SKM-1 treated with dmso at 0.1 percent for 144 hours (cell line): Measurements from ENCODE around the gene ALPI.

Experiments
- DNase-seq: peaks from one replicate; lab custom pipeline; 2025; ENCODE audit not compliant: unreplicated experiment; lab: John Stamatoyannopoulos, UW

ALPI gene

DNA sequence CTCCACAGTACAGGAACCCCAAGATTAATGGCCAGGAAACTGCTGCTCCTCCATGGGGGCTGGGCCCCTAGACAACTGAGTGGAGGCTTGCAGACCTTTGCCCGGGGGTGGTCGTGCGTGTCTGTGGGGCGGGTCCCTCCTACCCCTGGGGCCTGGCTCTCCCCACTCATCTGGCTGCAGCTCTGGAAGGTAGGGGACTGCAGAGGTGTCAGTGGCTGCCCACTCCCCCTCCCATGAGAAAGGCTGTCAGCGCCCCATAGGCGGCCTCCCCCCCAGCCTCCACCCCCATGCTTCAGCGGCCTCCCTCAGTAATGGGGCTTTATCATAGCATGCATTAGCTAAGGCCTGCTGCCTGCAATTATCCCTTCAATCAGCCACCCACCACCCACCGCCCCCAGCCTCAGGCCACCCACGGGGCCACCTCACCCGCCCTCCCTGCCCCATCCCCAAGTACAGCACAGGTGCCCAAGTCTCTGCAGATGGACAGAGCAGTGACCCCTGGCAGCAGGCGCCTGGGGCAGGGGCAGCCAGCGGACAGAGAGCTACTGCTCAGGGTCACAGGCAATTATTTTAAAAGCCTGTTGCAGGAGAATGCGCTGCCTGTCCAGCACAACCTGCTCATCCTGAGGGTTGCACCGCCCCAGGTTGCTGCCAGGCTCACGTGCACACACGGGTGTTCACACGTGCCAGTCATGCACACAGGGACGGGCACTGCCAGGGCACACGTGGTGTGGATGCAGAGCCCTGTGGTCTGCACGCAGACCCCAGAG, 40.7 kb downstream of the ALPI start:
- no peak for DNase-seq

DNA sequence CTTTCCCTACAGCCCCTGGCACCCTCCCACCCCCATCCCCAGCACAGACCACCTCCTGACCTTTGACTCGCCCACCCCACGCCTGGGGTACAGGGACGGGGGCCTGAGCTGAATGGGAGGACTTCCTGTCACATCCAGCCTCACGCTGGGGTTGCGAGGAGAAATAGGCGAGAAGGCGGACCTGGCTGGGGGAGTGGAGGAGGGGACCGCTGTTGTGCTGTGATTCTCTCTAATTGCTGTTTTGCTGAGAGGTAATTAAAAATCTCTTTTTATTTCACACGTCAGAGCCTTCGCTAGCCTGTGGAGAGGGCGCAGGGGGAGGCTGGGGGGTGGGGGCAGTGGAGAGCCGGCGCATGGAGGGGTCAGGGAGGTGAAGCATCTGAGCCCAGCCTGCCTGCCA, 41.4 kb downstream of the ALPI start:
- DNase-seq, result no peak

DNA sequence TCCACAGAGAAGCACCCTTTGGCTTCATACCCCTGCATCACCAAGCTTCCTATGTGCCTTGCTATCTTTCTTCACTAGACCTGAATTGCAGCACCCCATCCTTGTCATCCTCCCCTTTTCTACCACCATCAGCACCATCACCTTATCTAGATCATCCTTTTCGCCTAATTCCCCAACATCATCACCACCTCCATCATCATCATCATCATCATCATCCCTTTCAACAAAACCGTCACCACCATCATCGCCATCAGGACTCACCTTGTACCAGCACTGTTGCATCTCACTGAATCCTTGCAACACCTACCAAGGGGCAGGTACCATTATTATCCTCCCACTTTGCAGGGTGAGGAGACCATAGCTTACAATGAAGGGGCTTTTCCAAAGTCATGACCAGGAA, 42.5 kb downstream of the ALPI start:
- DNase-seq, result no peak

DNA sequence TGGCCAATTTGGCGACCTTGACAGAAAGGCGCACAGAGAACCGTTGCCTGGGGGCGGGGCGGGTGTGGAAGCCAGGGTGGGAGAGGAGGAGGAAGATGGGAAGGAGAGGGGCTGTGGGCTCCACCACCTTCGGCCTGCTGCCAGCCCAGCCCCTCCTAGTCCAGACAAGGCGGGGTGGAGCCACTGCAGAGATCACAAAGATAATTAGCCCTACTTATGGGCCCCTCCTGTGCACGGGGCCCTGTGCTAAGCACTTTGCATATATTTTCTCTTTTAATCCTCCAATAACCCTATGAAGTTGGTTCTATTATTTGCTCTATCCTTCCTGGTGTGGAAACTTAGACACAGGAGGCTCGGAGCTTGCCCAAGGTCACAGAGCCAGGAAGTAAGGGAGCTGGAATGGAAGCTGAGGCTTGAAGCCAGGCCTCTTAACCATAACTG, 45.4 kb downstream of the ALPI start:
- DNase-seq, result no peak

DNA sequence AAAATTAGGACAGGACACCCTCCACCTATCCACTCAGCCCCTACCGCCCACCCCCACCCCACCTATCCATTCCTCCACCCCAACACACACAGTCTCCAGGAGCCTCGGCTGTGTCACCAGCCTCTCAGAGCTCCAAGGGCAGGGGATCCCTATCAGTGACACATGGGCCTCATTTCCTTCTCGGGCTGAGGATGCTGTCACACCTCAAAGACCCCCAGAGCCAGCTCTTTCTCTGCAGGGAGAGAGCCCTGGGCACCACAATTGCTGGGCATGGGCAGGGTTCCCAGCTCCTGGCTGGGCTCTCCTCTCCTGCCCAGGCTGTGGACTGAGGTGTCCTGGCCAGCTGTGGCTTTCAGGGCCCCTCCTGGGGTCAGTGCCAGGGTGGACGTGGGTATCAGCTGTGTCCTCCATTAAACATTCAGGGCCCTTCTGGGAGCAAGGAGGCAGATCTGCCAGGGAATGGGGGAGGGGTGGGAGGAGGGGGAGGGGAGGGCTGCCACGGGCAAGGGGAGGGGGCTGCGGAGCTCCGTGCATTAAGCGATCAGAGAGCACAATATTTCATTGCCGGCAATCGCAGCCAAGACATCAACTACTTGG, 45.9 kb downstream of the ALPI start:
- DNase-seq, result no peak

DNA sequence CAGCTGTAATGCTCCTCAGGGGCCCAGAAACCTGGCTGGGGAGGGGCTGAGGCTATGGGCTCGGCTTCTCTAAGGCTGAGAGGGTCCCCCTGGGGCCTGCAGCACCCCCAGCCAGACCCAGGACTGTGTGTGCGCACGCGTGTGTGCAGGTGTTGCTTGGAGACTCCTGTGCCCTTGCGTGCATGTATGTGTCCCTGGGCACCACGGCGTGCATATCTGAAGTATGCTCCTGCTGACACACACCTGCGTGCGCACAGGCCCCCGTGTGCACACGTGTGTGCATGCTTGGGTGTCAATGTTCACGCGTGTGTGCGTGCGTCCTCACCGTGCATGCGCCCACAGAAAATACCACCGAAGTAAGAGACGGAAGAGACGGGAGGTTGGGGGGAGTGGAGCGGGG, 46.6 kb downstream of the ALPI start:
- DNase-seq, result no peak

DNA sequence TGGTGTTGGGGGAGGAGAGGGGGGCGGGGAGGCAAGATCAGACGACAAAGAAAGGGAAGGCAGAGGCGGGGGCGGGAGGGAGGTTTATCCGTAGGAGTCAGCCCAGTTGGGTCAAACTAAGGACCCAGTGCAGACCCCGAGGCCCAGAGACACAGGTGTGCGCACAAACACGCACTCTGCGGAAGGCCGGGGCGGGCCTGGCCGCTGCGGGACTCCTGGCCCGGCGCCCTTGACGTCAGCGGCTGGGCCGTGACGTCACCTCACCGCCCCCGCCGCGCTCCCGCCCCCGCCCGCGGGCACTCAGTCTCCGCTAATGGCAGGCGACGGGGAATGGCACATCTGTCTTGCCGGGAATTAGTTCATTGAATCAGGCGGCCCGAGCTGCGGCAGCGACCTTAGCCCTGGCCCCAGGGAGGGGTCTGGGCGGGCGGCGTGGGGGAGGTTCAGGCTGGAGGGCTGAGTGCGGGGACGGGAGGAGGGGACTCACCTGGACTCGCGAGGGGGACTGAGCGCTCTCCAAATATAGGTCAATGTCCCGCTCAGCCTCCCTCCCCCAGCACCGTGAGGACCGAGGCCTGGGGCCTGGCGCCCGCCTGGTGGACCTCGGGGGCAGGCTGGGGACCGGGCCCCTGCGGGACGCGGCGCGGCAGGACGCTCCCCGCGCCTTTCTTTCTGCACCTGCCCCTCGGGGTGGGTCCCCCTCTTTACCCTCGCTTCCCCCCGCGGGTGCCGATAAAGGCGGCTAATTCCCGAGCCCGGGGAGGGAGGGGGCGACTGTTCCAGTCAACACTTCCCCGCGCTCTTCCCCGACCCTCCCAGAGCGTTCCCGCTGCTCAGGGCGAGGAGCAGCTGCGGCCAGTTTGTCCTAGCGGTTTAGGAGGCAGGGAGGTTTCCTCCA, 47.2 kb downstream of the ALPI start:
- no peak for DNase-seq

DNA sequence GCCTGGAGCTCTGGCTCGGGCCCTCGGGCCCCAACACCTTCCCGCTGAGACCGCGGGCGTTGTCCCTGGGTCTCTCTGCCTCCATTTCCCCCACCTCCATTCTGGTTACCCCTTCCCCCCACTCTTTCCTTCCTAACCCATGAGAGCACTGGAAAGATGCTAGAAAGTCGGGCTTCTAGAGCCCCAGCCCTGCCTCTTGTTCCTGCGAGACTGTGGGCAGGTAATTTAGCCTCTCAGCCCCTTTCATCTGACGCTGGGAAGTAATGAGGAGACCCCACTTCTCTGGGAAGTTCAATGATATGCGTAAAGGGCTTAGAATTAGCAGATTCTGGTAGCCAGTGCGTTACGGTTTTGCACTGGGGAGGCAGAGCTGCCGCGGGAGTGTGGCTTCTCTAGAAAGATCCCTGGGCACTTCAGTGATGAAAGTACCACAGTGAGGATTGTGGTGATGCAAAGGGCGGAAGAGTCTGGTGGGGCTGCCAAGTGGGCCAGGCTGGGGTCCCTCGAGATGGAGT, 47.9 kb downstream of the ALPI start:
- DNase-seq, result no peak

DNA sequence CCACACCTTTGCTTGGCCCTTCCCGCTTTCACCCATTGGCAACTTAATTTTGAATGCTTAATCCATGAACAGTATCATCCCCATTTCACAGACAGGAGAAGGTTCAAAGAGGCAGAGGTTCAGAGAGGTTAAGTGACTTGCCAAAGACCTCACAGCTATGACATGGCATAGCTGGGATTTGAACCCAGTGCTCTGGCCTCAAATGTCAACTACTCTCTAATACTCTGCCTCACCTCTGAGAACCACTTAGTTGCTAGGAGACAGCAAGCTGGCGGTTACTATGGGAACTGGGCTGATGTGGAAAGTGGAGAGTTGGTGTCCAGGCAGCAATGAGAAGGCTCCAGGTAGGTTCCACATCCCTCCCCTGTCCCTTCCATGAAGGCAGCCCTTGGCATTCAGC, 48.5 kb downstream of the ALPI start:
- no peak for DNase-seq

DNA sequence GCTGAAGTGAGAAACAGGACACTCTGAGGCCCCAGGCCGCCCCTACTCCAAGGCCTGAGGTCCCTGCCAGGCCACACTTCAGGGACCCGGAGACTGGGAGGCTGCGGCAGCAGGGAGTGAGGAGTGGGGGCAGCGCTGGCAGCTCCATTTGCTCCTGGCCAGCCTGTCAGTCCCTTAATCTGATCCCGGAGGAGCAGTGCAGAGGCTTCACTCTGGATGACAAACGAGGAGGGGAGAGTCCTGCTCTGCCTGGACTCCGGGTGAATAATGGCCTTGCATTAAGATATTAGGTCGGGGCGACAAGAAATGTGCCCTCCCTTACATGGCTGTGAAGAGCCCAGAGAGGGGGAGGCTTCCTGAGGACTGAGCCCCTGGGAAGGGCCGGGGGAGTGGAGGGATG, 49.9 kb downstream of the ALPI start:
- DNase-seq, result no peak

DNA sequence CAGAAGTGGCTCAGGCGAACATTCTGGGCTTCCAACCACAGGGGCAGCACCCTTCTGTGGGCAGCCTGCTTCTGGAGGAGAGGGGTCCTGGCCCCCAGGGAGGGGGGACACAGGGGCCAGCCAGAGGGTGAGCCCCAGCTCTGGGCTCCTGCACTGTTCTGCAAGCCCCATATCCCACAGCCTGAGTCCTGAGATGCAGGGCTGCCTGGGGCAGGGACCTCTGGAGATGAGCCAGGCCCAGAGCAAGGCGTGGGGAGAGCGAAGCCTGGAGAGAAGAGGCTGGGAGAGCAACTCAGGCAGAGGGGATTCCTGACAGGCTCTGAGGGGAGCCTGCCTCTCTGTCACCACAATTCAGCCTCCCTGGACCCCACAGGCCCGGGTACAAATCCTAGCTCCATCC, 50.8 kb downstream of the ALPI start:
- DNase-seq, result no peak

DNA sequence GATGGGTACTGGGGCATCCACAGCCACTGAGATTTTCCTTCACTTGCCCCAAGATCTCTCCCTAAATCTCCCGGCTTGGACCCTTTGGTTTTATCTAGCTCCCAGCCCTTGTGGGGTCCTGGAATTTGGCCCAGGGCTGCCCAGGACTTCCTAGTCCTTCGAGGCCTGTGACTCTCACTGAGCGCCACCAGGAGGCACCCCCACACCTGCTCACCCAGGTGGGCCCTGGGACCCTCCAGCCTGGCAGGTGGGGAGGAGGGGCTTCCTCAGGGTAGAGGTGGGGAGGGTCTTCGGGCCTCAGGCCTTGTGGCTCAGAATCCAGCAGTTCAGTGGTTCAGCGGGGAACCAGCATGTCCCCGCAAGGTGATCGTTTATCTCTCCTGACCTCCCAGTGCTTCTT, 52.3 kb downstream of the ALPI start:
- DNase-seq, result no peak
